Uterus (tissue), 2 donors: ENCODE data around the gene NELL2.

Experiments
- CTCF ChIP-seq, 4 experiments: fragments of 200-600 bp in 2 of 4; fragments of 450-650 bp in 2 of 4; sonication (generic) in 2 of 4; IDR thresholded peaks; one replicate each; pipeline ENCODE4 v1.5.1; 2016 to 2019; ENCODE audit warnings: antibody characterized with exemption in 4 of 4, mild to moderate bottlenecking in 2 of 4, moderate library complexity in 1 of 4
- POLR2A ChIP-seq, 2 donors: fragments of 450-650 bp; IDR thresholded peaks; one replicate each; pipeline ENCODE4 v1.6.1; 2016; ENCODE audit warnings: antibody characterized with exemption in 2 of 2, mild to moderate bottlenecking in 1 of 2, moderate library complexity in 1 of 2

- TF ChIP-seq CTCF (IDR thresholded peaks at IDR 0.05) (no peak), POLR2A (IDR thresholded peaks at IDR 0.05) (no peak)
Measured at GRCh38 chr12:44550377-44550776, 325.7 kb downstream of the NELL2 start.
